Activated naive CD4-positive, alpha-beta T cell treated with anti-CD3 and anti-CD28 coated beads, Interleukin-2, amount 10 ng/mL, durations not matched to agents 7 days and 5 days (primary cell): ENCODE results near the gene DHRS4.

Source experiments
- CTCF ChIA-PET: fragments of 350-600 bp; sonication (Branson Sonifier 250); formaldehyde crosslinking; loops from one replicate; lab custom pipeline; 2021; ENCODE audit warnings: antibody characterized with exemption; lab: Charles Lee
- DNase-seq: peaks from one replicate; pipeline ENCODE4 v3.0.0-alpha.2; 2020
- H3K27ac Mint-ChIP-seq: one replicate; pipeline ENCODE4 v1.8.0; 2021; ENCODE audit warnings: mild to moderate bottlenecking, moderate library complexity, mixed read lengths
- H3K27me3 Mint-ChIP-seq: one replicate; pipeline ENCODE4 v1.8.0; 2021; ENCODE audit warnings: mild to moderate bottlenecking, mixed read lengths
- H3K36me3 Mint-ChIP-seq: one replicate; pipeline ENCODE4 v1.8.0; 2021; ENCODE audit warnings: mixed read lengths
- H3K4me1 Mint-ChIP-seq: one replicate; pipeline ENCODE4 v1.8.0; 2021; ENCODE audit warnings: mixed read lengths
- H3K4me3 Mint-ChIP-seq: one replicate; pipeline ENCODE4 v1.8.0; 2021; ENCODE audit warnings: mild to moderate bottlenecking, moderate library complexity, mixed read lengths
- H3K9me3 Mint-ChIP-seq: one replicate; pipeline ENCODE4 v1.8.0; 2021; ENCODE audit warnings: mixed read lengths

Gene DHRS4

DNA sequence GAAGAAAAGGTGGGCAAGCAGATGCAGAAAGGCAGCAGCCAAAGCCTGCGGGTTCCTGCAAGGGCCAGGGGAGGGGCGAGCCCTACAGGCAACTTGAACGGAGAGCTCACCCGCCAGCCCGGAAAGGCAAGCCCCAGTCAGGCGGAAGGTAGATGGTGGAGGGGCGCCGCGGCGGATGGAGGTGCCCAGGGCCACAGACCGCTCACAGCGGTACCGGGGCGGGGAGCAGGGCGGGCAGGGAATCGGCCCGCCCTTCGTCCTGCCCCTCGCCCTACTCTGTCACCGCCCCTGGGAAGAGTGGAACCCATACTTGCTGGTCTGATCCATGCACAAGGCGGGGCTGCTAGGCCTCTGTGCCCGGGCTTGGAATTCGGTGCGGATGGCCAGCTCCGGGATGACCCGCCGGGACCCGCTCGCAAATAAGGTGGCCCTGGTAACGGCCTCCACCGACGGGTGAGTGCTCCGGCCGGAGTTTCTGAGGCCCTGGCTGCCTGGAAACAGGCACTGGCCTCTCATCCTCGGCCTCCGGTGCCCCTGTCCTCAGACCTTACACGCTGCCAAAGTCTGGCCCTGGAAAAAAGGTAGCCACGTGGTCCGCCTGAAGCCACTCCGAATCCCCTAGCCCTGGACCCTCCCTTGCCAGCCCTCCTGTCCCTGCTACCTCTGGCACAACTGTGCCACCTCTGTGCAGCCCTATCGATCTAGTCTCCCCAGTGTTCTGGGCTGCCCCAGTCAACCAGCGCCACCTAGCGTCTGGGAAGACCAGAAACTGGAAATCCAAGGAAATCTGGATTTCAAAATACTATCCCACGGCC lies at the start of gene DHRS4:
Gene DHRS4 (plus strand): TSS at position 307 of the 815 bp plus-strand sequence. CDS start 19 bp downstream, at position 326.
- CTCF ChIA-PET = interaction anchor here (0.9 to 2.2 kb wide), 4 partner anchors 23 to 322 kb away, joined by 3 to 5 read pairs (median 4); no protein-coding TSS in a partner anchor
- Mint-ChIP-seq H3K9me3 (peaks cover 17% of the 10 kb centered on the region), H3K36me3 (peaks cover 24% of the 10 kb centered on the region), H3K27me3 (no peaks in the 10 kb centered on the region), H3K27ac (peak within 1 kb of the TSS; percentile 95), H3K4me3 (peak within 1 kb of the TSS; percentile 98), H3K4me1 (peaks cover 30% of the 10 kb centered on the region)
- DNase-seq = peak; percentile 92

DNA sequence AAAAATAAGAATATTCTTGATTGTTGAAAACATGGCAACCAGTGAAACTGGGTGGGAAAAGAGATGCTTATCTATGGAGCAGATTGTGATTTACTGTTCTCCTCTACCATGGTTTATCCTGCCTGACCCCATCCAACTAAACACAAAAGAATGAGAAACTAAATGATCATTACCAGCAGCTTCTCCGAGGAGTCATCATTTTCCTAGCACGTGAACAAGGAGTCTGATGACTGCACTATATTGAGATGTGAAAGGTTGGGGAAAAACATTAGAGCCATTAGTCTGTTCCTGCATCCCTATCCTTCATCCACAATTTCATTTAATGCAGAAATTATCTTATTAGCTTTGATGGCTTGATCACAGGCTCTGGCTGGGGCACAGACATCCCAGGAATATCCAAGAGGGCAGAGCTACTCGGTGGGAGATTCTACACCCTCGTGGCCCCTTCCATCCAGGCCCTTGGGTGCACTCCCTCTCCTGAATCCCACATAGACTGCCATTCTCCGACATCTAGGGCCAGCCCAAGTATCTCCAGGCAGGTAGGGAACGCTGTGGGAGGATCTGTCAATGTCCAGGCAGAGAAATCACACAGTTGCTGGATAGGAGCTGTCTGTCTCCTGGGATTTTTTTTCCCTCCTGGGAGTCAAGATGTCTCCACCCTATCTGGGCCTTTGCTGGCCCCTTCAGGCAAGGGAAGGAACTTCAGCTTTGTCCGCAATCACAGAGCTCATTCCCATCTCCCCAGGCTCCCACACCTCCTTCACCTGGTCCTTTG lies 43.3 kb upstream of the DHRS4 start:
- Mint-ChIP-seq H3K27ac (no peak overlapping the region), H3K4me3 (no peak overlapping the region), H3K27me3 (peaks cover 32% of the 10 kb centered on the region), H3K9me3 (no peaks in the 10 kb centered on the region), H3K36me3 (no peaks in the 10 kb centered on the region), H3K4me1 (no peaks in the 10 kb centered on the region)
- CTCF ChIA-PET = interaction anchor here (0.6 to 3.2 kb wide), 12 partner anchors 9 to 402 kb away, joined by 3 to 26 read pairs (median 4); no protein-coding TSS in a partner anchor
- DNase-seq = peak; percentile 26

DNA sequence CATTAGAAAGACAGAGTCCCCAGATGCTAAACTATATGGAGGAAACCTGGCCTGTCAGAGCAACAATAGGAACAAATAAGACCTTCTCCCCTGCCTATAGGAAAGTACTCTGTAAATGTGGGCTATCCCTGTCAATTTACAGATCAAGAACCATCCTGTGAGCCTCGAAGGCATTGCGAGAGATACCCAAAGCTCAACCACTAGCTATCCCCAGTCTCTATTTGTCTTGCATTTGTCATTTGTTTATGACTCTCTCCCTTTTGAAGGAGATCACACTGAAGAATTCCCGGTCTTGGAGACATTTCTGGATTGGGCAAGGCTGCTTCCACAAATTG lies 42.7 kb upstream of the DHRS4 start:
- Mint-ChIP-seq H3K9me3 (no peaks in the 10 kb centered on the region), H3K4me1 (no peaks in the 10 kb centered on the region), H3K36me3 (no peaks in the 10 kb centered on the region), H3K4me3 (no peak overlapping the region), H3K27ac (no peak overlapping the region), H3K27me3 (peaks cover 31% of the 10 kb centered on the region)
- DNase-seq = no peak
- CTCF ChIA-PET = interaction anchor here (0.6 to 3.2 kb wide), 12 partner anchors 10 to 321 kb away, joined by 3 to 26 read pairs (median 4); no protein-coding TSS in a partner anchor

DNA sequence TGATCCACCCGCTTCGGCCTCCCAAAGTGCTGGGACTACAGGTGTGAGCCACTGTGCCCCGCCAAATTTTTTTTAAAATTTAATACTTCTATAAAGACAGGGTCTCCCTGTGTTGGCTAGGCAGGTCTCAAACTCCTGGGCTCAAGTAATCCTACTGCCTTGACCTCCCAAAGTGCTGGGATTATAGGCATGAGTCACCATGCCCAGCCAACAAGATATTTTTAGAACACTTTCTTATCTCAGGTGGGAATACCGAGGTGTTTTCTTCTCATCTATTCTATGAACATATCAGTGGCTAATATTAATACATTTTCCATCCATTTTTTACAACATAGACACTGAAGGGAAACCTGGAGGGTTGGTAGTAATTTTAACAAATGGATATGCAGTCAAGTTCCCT lies 38.0 kb upstream of the DHRS4 start:
- DNase-seq = no peak
- Mint-ChIP-seq H3K9me3 (peaks cover 2% of the 10 kb centered on the region), H3K27me3 (peaks cover 14% of the 10 kb centered on the region), H3K36me3 (no peaks in the 10 kb centered on the region), H3K27ac (no peak overlapping the region), H3K4me1 (no peaks in the 10 kb centered on the region), H3K4me3 (no peak overlapping the region)
- CTCF ChIA-PET = interaction anchor here (1.0 to 1.4 kb wide), 2 partner anchors 9 to 327 kb away, joined by 3 read pairs; no protein-coding TSS in a partner anchor

DNA sequence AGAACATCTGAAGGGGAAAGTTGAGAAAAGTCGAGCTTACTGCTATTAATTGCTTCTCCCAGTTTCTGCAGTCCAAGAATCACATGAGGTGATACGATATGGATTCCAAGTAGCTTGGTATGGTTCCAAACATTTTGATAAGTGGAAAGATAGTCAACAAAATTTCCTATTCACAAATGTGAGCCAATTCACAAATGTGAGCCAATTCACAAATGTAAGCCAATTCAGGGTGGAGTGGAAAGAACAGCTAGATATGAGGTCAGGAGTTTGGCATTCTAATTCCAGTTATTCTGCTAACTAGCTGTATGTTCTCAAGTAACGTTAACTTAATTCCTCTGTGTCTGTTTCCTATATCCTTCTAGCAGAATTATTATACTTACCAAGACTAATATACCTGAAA lies 37.6 kb upstream of the DHRS4 start:
- Mint-ChIP-seq H3K27me3 (peaks cover 12% of the 10 kb centered on the region), H3K9me3 (peaks cover 2% of the 10 kb centered on the region), H3K27ac (no peak overlapping the region), H3K4me1 (no peaks in the 10 kb centered on the region), H3K36me3 (no peaks in the 10 kb centered on the region), H3K4me3 (no peak overlapping the region)
- DNase-seq = no peak
- CTCF ChIA-PET = interaction anchor here (1.0 kb wide), 1 partner anchor 9 kb away, joined by 3 read pairs; no protein-coding TSS in a partner anchor

DNA sequence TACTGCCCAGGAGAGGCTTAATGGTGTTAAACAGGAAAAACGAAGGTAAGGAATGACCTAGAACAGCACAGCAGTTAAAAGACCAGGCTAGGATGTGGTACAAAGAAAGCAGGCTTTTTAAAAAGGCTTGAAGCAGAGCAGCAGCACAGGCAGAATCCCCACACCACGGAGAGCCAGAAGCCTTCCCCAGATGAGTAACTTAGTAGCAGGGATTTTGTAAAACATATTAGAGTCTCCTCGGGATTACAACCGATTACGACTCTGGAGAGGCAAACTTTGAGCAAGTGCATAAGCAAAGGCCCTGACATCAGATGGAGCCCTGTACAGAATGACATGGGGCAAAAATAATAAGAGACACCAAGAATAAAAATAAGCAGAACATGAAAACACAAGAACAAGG lies 37.1 kb upstream of the DHRS4 start:
- CTCF ChIA-PET = interaction anchor here (1.0 kb wide), 1 partner anchor 9 kb away, joined by 3 read pairs; no protein-coding TSS in a partner anchor
- no peak overlapping the region for H3K4me3 Mint-ChIP-seq
- H3K36me3 Mint-ChIP-seq = no peaks in the 10 kb centered on the region
- peaks cover 2% of the 10 kb centered on the region for H3K9me3 Mint-ChIP-seq
- H3K4me1 Mint-ChIP-seq = no peaks in the 10 kb centered on the region
- H3K27ac Mint-ChIP-seq = no peak overlapping the region
- peaks cover 12% of the 10 kb centered on the region for H3K27me3 Mint-ChIP-seq
- no peak for DNase-seq

DNA sequence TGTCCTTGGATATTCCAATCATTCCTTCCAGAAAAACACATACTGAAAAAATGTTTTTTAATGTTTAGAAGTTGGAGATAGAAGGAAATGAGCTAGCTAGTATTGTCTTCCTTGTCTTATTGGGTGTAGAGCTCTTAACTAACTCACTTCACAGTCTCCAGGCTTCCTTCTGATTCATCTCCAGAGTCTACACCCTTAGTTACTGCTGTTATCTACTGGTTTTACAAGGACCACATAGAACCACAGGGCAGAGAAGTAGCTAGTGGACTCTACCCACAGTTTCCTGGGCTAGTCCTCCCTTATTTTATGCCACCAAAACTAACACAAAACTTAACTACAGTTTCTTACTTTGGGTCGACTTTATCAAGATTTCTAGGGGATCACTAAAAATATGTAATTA lies 31.0 kb upstream of the DHRS4 start:
- no peaks in the 10 kb centered on the region for H3K9me3 Mint-ChIP-seq
- H3K36me3 Mint-ChIP-seq = no peaks in the 10 kb centered on the region
- CTCF ChIA-PET = interaction anchor here (1.2 kb wide), 1 partner anchor 291 kb away, joined by 3 read pairs; no protein-coding TSS in a partner anchor
- H3K4me1 Mint-ChIP-seq = no peaks in the 10 kb centered on the region
- peaks cover 8% of the 10 kb centered on the region for H3K27me3 Mint-ChIP-seq
- no peak overlapping the region for H3K27ac Mint-ChIP-seq
- H3K4me3 Mint-ChIP-seq = no peak overlapping the region
- no peak for DNase-seq

DNA sequence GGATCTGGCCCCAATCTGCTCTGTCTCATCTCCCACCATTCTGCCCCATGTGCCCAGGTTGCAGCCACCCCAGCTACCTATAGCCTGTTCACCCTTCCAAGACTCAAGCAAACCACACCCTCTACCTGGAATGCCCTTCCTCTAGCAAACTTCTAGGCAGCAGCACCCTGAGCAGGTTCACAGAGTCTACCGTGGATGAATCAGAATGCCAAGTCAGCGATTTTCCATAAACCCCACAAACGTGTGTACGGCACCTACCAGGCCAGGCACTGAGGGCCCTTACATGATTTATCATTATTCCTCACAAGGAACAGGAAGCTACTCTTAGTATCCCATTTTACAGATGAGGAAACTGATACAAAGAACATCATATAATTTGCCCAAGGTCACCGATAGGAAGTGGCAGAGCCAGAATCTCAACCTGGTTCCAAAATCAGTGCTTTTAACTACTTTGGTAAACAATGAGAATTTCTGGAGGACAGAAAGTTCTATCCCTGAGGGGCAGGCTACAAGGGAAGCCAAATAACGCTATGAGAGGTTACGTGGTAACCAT lies 28.0 kb upstream of the DHRS4 start:
- H3K36me3 Mint-ChIP-seq = no peaks in the 10 kb centered on the region
- H3K4me3 Mint-ChIP-seq = no peak overlapping the region
- peaks cover 14% of the 10 kb centered on the region for H3K27me3 Mint-ChIP-seq
- no peak overlapping the region for H3K27ac Mint-ChIP-seq
- no peak for DNase-seq
- H3K9me3 Mint-ChIP-seq = no peaks in the 10 kb centered on the region
- no peaks in the 10 kb centered on the region for H3K4me1 Mint-ChIP-seq
- CTCF ChIA-PET = interaction anchor here (1.1 kb wide), 1 partner anchor 10 kb away, joined by 3 read pairs; no protein-coding TSS in a partner anchor

DNA sequence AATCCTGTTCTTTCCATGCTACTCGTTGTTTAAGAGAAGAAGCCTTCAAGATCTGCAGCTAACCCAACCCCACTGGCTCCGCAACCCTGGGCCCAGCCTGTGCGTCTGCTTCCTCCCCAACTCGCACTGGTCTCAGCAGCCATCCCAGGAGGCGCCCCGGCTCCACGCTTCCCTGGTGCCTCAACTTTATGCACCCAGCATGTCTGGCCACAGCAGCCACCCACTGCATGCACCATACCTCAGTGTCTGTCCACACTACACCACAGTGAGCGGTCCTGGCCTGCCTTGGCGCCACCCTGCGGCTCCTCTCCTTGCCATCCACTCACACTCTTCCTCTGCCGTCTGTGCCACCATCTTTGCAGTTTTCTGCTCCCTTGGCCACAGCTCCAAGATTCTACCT lies 27.0 kb upstream of the DHRS4 start:
- Mint-ChIP-seq H3K27ac (no peak overlapping the region), H3K36me3 (no peaks in the 10 kb centered on the region), H3K4me1 (no peaks in the 10 kb centered on the region), H3K4me3 (no peak overlapping the region), H3K27me3 (peaks cover 23% of the 10 kb centered on the region), H3K9me3 (no peaks in the 10 kb centered on the region)
- DNase-seq = no peak
- CTCF ChIA-PET = no interaction called here

DNA sequence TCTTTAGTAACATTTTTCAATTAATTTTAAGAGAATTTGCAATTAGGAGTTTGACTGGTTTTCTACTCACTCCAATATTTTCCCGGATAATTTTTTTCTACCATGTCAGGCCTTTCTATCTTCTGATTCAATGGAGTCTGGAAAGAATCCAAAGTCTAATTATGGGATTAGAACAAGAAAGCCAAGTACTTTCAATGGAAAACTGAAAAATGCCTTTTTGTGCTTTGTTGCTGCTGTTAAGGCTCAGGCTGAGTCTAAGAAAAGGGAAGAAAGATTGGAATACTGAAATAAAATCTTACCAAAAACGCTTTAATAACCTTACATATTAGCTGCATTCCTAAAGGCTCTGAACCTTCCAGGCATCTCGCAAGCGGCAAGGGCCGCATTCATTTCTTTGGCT lies 24.4 kb upstream of the DHRS4 start:
- H3K27ac Mint-ChIP-seq = no peak overlapping the region

DNA sequence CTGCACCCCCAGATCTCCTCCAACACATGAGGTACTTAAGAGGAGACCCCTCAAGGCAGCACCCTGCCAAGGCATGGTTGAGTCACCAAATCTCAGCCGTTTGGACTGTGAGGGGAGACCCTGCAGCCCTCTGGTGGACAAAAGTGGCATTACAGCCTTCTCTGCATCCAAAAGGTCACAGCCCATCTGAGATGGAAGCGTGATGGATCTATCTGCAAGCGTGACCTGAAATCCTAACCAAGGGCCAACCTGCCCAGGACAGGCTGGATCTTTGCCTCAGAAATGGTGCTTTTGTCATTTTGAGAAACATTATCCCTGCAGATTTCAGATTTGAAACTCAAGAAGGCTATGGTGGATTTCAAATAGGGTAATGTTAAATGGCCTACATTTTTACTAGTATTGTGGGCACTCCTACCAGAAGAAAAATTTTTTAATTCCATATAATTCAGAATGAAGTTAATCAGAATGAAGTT lies 23.7 kb upstream of the DHRS4 start:
- H3K9me3 Mint-ChIP-seq = no peaks in the 10 kb centered on the region
- CTCF ChIA-PET = interaction anchor here (0.8 to 2.3 kb wide), 10 partner anchors 12 to 340 kb away, joined by 4 to 32 read pairs (median 6); partner anchors contain the start of gene DHRS4
- H3K27me3 Mint-ChIP-seq = peaks cover 29% of the 10 kb centered on the region
- no peak overlapping the region for H3K4me3 Mint-ChIP-seq
- H3K4me1 Mint-ChIP-seq = no peaks in the 10 kb centered on the region
- DNase-seq = peak; percentile 89
- H3K36me3 Mint-ChIP-seq = no peaks in the 10 kb centered on the region
- H3K27ac Mint-ChIP-seq = no peak overlapping the region

More for the DNA sequence above, 24.4 kb upstream of the DHRS4 start:
- CTCF ChIA-PET = interaction anchor here (0.8 to 2.0 kb wide), 2 partner anchors 261 to 297 kb away, joined by 4 to 6 read pairs; no protein-coding TSS in a partner anchor
- Mint-ChIP-seq H3K4me3 (no peak overlapping the region), H3K36me3 (no peaks in the 10 kb centered on the region), H3K27me3 (peaks cover 28% of the 10 kb centered on the region), H3K9me3 (no peaks in the 10 kb centered on the region), H3K4me1 (no peaks in the 10 kb centered on the region)
- DNase-seq = no peak

DNA sequence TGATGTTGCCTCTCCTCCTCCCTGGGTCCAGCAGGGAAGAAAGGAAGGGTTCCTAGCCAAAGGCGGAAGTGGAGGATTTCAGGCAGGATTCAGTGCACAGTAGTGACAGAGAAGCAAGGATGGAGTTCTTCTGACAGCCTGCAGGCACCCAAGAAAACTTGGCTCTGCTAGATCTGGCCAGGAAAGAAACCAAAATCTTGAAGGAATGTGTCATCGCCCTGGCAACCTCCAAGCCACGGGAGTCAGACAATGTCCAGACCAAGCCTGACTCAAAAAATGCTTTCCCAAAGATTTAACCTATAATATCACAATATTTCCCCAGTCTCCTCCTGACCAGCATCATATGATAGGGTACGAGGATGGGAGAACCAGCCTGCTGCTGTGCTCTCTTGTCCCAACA lies 22.8 kb upstream of the DHRS4 start:
- no peaks in the 10 kb centered on the region for H3K4me1 Mint-ChIP-seq
- H3K27ac Mint-ChIP-seq = no peak overlapping the region
- H3K9me3 Mint-ChIP-seq = no peaks in the 10 kb centered on the region
- H3K27me3 Mint-ChIP-seq = peaks cover 32% of the 10 kb centered on the region
- CTCF ChIA-PET = interaction anchor here (1.0 to 2.3 kb wide), 9 partner anchors 13 to 341 kb away, joined by 4 to 32 read pairs (median 6); partner anchors contain the start of gene DHRS4
- H3K4me3 Mint-ChIP-seq = no peak overlapping the region
- H3K36me3 Mint-ChIP-seq = no peaks in the 10 kb centered on the region
- no peak for DNase-seq

DNA sequence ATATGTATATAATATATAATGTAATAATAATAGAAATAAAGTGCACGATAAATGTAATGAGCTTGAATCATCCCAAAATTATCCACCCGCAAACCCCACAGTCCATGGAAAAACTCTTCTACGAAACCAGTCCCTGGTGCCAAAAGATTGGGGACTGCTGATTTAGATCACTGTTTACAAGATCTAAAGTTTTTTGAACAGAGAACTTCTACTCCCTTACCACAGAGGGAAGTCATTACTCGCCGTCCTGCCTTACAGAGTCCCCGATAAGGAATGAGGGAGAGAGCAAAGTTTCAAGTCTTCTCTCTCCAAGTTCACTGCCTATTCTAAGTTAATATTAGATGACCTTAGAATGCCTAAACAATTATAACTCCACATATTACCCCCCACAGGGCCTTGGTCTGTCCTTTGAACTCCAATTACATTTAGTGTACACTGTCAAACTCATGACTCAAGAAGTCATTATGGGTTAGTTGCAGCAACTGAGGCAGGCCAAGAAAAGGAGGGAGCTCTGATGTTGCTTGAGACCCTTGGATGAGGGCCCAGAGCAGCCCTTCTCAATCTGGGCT lies 21.8 kb upstream of the DHRS4 start:
- no peaks in the 10 kb centered on the region for H3K4me1 Mint-ChIP-seq
- no peak for DNase-seq
- peaks cover 30% of the 10 kb centered on the region for H3K27me3 Mint-ChIP-seq
- no peak overlapping the region for H3K27ac Mint-ChIP-seq
- no peaks in the 10 kb centered on the region for H3K9me3 Mint-ChIP-seq
- no peak overlapping the region for H3K4me3 Mint-ChIP-seq
- CTCF ChIA-PET = interaction anchor here (2.1 to 2.3 kb wide), 2 partner anchors 299 to 342 kb away, joined by 22 to 32 read pairs; no protein-coding TSS in a partner anchor
- H3K36me3 Mint-ChIP-seq = no peaks in the 10 kb centered on the region
